GM10847 (cell line): ENCODE measurements around the gene CAMKK2.

Source experiments
- POLR2A ChIP-seq: IDR thresholded peaks from 2 replicates; pipeline ENCODE4 v1.6.1; 2011; ENCODE audit not compliant: insufficient read length; ENCODE audit errors: extremely low read depth

Gene CAMKK2

GRCh38 chr12:121219353-121219986, 77.0 kb downstream of the CAMKK2 start:
- TF ChIP-seq POLR2A: no peak

GRCh38 chr12:121218588-121219352, 77.7 kb downstream of the CAMKK2 start:
- TF ChIP-seq POLR2A: no peak

- no peak for TF ChIP-seq POLR2A
These were observed 78.7 kb downstream of the CAMKK2 start for GRCh38 chr12:121217761-121218160.

GRCh38 chr12:121217063-121217462, 79.4 kb downstream of the CAMKK2 start:
- TF ChIP-seq POLR2A: no peak

- TF ChIP-seq POLR2A: no peak
These were observed 80.4 kb downstream of the CAMKK2 start for GRCh38 chr12:121216102-121216501.

- no peak for TF ChIP-seq POLR2A
These were observed 81.4 kb downstream of the CAMKK2 start for GRCh38 chr12:121214855-121215745.

- TF ChIP-seq POLR2A: no peak
These were observed 82.2 kb downstream of the CAMKK2 start for GRCh38 chr12:121214166-121214777.

- no peak for TF ChIP-seq POLR2A
These were observed 83.6 kb downstream of the CAMKK2 start for GRCh38 chr12:121212875-121213274.

GRCh38 chr12:121209624-121210572, 86.6 kb downstream of the CAMKK2 start, which contains the start of gene P2RX4:
Gene P2RX4, plus strand, starts transcription at chr12:121210129. Its CDS starts 36 bp downstream, at chr12:121210165.
- TF ChIP-seq POLR2A: peak; percentile 95

- TF ChIP-seq POLR2A: no peak
These were observed 87.3 kb downstream of the CAMKK2 start for GRCh38 chr12:121209221-121209620.

GRCh38 chr12:121205491-121205890, 91.0 kb downstream of the CAMKK2 start:
- TF ChIP-seq POLR2A: no peak

- no peak for TF ChIP-seq POLR2A
These were observed 93.0 kb downstream of the CAMKK2 start for GRCh38 chr12:121203482-121203881.

GRCh38 chr12:121202407-121203355, 93.8 kb downstream of the CAMKK2 start:
- TF ChIP-seq POLR2A: no peak

GRCh38 chr12:121198949-121199348, 97.6 kb downstream of the CAMKK2 start:
- no peak for TF ChIP-seq POLR2A
